ENCODE measurements around the gene MAPK9. TPM values are rescaled to one million over a fixed set of nuclear protein-coding genes. Genes with fewer than 3 reads are reported as not detected.

Gene MAPK9
- total RNA-seq, 1 experiment from 2014 or later, result 54.0 TPM

- H3K4me2 ChIP-seq, result no peak overlapping the region
- H4K20me1 ChIP-seq (ENCODE audit: insufficient read depth), result peaks cover 3% of the 10 kb centered on the region; the same call in 1 of the 2 replicates
- H3K27ac ChIP-seq, result no peak overlapping the region
- POLR2A ChIA-PET (ENCODE audit: unreplicated experiment), result no interaction called here
- H3K4me1 ChIP-seq (replicated peaks; ENCODE audit: insufficient read depth), result peaks cover 9% of the 10 kb centered on the region; the same call in 1 of the 2 replicates
- no peak for TF ChIP-seq EZH2 (IDR thresholded peaks at IDR 0.05; ENCODE audit: low read depth)
- TF ChIP-seq CTCF (conservative IDR thresholded peaks at IDR 0.05), result no peak
- no peak overlapping the region for H3K4me3 ChIP-seq
- H3K27me3 ChIP-seq (ENCODE audit: insufficient read depth, low read depth), result no peaks in the 10 kb centered on the region
- no TSS peak for BruUV-seq (replicated peaks)
- no peak for DNase-seq
- CTCF ChIA-PET, result no interaction called here
- H3F3A ChIP-seq (ENCODE audit: insufficient read depth, low read depth), result peaks cover 4% of the 10 kb centered on the region; the same call in 1 of the 2 replicates
- H3K79me2 ChIP-seq (ENCODE audit: low read depth), result no peaks in the 10 kb centered on the region
- H3K9me3 ChIP-seq (ENCODE audit: insufficient read depth, low read depth), result no peaks in the 10 kb centered on the region
- intact Hi-C loops (cut with micrococcal nuclease; ENCODE audit: unreplicated experiment), result no loop called here
- no peak overlapping the region for H2AFZ ChIP-seq
- H3K9me2 ChIP-seq (ENCODE audit: insufficient read depth), result no peaks in the 10 kb centered on the region
- no peaks in the 10 kb centered on the region for H3K36me3 ChIP-seq (ENCODE audit: low read depth)
Observed at GRCh38 chr5:180297587-180298282, 5.9 kb upstream of the MAPK9 start.

GRCh38 chr5:180296771-180297170 lies 4.9 kb upstream of the MAPK9 start:
- H3K4me1 ChIP-seq (replicated peaks; ENCODE audit: insufficient read depth), result peaks cover 9% of the 10 kb centered on the region; the same call in 1 of the 2 replicates
- no peak overlapping the region for H3K4me2 ChIP-seq
- H3F3A ChIP-seq (ENCODE audit: insufficient read depth, low read depth), result peaks cover 4% of the 10 kb centered on the region; the same call in 1 of the 2 replicates
- H4K20me1 ChIP-seq (ENCODE audit: insufficient read depth), result peaks cover 3% of the 10 kb centered on the region; the same call in 1 of the 2 replicates
- H3K9me2 ChIP-seq (ENCODE audit: insufficient read depth), result no peaks in the 10 kb centered on the region
- no peak overlapping the region for H3K4me3 ChIP-seq
- no peaks in the 10 kb centered on the region for H3K36me3 ChIP-seq (ENCODE audit: low read depth)
- H3K27me3 ChIP-seq (ENCODE audit: insufficient read depth, low read depth), result no peaks in the 10 kb centered on the region
- intact Hi-C loops (cut with micrococcal nuclease; ENCODE audit: unreplicated experiment), result no loop called here
- ChIA-PET POLR2A (ENCODE audit: unreplicated experiment) (interaction anchor here (0.6 kb wide), 1 partner anchor 220 kb away, joined by 6 read pairs; no protein-coding TSS in a partner anchor), CTCF (no interaction called here)
- H3K9me3 ChIP-seq (ENCODE audit: insufficient read depth, low read depth), result no peaks in the 10 kb centered on the region
- BruUV-seq (replicated peaks), result no TSS peak
- no peak for TF ChIP-seq CTCF (conservative IDR thresholded peaks at IDR 0.05)
- no peak for TF ChIP-seq EZH2 (IDR thresholded peaks at IDR 0.05; ENCODE audit: low read depth)
- no peak for DNase-seq
- no peak overlapping the region for H2AFZ ChIP-seq
- 0 out of 2 replicates have a peak, but pooled peaks cover 2% of the 10 kb centered on the region for H3K79me2 ChIP-seq (ENCODE audit: low read depth)
- no peak overlapping the region for H3K27ac ChIP-seq

DNA sequence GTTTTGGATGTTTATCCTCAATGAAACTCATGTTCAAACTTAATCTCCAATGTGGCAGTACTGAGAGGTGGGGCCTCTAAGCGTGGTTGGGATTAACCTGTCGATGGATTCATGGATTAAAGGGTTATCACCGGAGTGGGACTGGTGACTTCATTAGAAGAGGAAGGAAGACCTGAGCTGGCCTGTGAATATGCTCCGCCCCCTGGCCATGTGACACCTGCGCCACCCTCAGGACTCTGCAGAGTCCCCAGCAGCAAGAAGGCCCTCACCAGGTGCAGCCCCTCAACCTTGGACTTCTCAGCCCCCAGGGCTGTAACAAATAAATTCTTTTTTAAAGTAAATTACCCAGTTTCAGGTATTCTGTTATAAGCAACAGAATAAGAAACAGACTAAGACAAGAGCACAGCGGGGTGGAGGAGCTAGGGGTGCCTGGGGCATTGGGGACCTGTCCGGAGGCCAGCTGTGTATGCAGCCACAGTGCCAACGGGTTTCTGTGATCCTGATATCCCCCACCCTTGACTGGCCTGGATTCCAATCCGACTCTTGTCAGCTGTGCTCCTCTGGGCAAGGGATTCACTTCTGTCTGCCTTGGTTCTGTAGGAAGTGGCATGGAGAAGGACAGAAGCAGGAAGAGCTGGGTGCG lies 3.2 kb upstream of the MAPK9 start:
- Histone ChIP-seq H3K9me2 (ENCODE audit: insufficient read depth) (no peaks in the 10 kb centered on the region), H3K4me3 (no peak overlapping the region), H3K27me3 (ENCODE audit: insufficient read depth, low read depth) (no peaks in the 10 kb centered on the region), H3K9me3 (ENCODE audit: insufficient read depth, low read depth) (no peaks in the 10 kb centered on the region), H2AFZ (no peak overlapping the region), H3K79me2 (ENCODE audit: low read depth) (peaks cover 13% of the 10 kb centered on the region), H3K4me2 (no peak overlapping the region), H3K4me1 (replicated peaks; ENCODE audit: insufficient read depth) (peaks cover 20% of the 10 kb centered on the region), H4K20me1 (ENCODE audit: insufficient read depth) (no peaks in the 10 kb centered on the region; the same call in 1 of the 2 replicates), H3F3A (ENCODE audit: insufficient read depth, low read depth) (peaks cover 11% of the 10 kb centered on the region; the same call in 1 of the 2 replicates), H3K36me3 (ENCODE audit: low read depth) (no peaks in the 10 kb centered on the region), H3K27ac (no peak overlapping the region)
- BruUV-seq (replicated peaks), result no TSS peak
- no peak for DNase-seq
- TF ChIP-seq CTCF (conservative IDR thresholded peaks at IDR 0.05) (no peak), EZH2 (IDR thresholded peaks at IDR 0.05; ENCODE audit: low read depth) (no peak)
- intact Hi-C loops (cut with micrococcal nuclease; ENCODE audit: unreplicated experiment), result loop anchor here (5.0 kb wide), 1 partner anchor 168 kb away; no protein-coding TSS in a partner anchor
- ChIA-PET CTCF (interaction anchor here (1.2 to 1.4 kb wide), 2 partner anchors 20 to 34 kb away, joined by 4 to 7 read pairs; no protein-coding TSS in a partner anchor), POLR2A (ENCODE audit: unreplicated experiment) (no interaction called here)
